GM18498 (cell line): ENCODE data around the gene SLC48A1.
A peak's percentile ranks its signal among the peaks of the same experiment; 100 is the strongest.
"Not testable (repeated sequence)": the region's sequence is repeated elsewhere in the genome, so short reads cannot be mapped to it uniquely, and the experiment has no call there.

Experiments used
- ATAC-seq: cut with Tn5 transposase; IDR thresholded peaks from one replicate; pipeline ENCODE4 v1.9.1; 2021; ENCODE audit warnings: mild to moderate bottlenecking, moderate library complexity; ENCODE audit not compliant: unreplicated experiment

SLC48A1 gene

DNA sequence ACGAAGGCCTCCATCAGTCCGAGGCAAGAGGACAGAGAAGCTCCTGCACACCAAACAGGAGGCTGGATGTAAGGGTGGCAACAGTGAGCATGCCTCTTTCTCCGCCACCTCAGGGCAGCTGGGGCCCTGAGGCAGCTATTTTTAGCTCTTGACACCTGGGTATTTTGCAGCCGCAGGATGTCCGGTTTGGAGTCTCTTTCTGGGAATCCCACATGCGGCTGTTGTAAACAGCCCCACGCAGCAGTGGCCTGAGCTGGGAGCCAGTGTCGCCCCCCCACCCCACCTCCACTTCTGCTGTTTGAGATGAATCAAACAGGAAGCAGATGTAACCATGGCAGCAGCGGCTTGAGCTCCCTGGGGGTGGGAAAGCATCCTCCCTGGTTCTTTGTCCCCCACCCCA, 35.0 kb downstream of the SLC48A1 start:
- peak; percentile 38 for ATAC-seq

DNA sequence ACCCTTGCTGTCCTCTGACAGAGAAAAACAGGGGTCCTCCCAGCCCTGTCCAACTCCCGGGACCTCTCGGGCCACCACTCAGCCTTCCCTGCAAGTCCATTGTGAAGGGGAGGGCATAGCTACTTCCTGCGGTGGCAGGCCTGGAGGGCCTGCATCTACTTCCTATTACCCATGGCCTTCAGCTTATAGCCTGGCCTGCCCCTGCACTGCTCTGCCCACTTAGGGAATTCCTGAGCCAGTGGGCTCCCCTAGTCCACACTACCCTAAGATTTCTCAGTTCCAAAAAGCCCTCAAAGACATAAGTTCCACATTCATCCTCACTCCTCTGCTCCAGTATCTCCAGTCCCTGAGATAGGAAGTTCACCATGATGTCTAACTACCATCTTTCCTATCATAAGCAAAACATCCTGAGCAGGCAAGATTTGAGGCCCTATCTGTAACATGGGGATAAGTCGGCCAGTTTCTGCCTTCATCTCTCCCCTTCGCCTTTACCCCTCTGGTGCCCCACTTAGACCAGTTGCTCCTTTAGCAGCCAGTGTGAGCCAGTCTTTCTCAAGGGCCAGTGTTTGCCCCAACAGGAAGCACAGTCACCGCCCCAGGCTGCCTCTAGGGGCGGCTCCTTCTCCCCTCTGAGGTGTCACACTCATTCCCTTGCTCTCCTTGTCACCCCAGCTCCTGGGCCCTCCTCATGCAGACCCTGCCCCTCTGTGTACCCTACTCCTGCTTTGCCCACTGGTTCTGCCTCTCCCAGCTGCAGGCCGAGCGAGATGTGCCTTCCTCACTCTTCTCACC, 35.7 kb downstream of the SLC48A1 start:
- no peak for ATAC-seq

DNA sequence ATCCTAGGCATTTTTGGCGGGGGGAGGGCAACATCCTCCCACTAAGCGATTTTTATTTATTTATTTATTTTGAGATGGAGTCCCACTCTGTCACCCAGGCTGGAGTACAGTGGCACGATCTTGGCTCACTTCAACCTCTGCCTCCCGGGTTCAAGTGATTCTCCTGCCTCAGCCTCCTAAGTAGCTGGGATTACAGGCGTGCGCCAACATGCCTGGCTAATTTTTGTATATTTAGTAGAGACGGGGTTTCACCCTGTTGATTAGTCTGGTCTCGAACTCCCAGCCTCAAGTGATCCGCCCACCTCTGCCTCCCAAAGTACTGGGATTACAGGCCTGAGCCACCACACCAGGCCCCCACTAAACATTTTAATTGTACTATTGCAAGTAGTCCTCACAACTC, 36.5 kb downstream of the SLC48A1 start:
- not testable (repeated sequence) for ATAC-seq

DNA sequence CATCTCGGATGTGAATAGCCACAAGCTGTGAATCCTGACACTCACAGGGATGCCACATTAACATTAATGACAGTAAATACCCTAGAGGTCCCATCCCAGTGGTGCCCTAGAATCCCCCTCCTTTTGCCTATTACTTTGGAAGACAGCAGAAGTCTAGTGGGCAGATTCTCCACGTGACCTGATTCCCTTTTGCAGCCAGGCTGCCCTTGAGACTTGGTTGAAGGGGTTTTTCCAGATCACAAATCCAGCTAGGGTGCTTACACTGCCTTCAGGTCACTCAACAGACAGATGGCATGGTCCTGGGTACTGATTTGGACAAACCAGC, 38.0 kb downstream of the SLC48A1 start:
- no peak for ATAC-seq

DNA sequence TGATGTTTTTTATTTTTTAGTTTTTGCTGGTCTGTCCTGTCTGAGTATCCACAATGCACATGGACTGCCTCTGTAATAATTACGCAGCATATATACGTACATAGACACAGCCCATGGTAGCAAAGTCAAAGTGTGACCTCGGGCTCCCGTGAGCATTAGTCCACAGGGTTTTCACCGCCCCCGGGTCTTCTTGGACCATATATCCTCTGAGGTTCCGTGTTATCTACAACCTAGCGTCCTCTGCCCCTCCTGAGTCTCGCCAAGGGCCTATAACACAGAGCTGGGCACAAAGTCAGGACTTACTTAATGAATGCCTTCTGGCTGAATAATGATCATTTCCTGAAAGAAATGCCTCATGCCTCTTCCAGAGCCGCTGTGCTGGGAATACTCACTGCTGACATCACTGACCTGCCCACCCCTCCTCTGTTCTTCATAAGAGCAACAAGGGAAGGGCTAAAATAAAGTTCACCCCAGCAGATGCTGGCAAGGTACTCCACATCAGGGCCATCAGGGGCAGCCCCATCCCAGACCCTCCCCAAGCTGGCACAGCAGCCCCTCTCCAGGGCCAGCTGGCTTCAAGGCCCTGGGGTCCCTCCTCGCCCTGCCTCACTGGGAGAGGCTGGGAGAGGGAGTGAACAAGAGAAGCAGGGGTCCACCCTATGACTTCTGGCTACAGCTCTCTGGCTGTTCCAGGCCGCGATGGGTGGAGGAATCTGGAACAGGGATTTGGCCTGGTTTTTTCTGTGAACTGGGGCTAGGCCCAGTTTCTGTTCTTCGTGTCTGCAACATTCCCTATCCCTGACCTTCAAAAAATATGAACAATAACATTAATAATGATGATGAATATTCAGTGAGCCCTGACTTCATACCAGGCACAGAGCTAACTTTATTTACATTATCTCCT, 38.8 kb downstream of the SLC48A1 start:
- ATAC-seq = no peak

DNA sequence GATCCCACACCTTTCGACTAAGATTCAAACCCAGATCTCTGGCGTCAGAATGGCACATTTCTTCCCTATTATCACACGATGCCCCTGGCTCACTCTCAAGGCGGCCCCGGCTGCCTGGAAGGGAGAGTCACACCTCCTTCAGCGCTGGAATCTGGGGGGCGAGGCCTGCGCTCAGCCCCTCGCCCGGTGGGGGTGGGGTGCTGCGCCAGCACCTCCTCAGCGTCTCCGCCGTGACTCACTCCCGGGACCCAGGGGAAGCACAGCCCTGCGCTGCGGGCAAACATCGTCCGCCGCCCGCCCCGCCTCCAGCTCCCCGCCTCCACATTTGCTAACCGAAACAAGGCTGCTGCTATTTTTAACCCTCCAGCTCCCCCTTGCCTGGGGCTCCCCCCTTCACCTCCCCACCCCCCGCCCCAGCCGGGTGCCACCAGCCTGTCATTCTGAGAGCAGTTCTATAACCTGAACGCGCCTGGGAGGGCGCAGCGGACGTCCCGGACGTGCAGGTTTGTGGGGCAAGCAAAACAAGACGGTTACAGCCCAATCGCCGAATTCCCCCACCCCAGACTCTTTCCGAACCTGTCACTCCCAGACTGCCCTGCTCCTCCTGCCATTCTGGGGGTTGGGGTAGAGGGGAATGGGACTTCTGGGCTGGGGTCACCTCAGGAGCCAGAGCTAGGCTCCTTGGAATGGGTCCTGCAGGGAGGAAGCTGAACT, 39.9 kb downstream of the SLC48A1 start:
- peak; percentile 69 for ATAC-seq

DNA sequence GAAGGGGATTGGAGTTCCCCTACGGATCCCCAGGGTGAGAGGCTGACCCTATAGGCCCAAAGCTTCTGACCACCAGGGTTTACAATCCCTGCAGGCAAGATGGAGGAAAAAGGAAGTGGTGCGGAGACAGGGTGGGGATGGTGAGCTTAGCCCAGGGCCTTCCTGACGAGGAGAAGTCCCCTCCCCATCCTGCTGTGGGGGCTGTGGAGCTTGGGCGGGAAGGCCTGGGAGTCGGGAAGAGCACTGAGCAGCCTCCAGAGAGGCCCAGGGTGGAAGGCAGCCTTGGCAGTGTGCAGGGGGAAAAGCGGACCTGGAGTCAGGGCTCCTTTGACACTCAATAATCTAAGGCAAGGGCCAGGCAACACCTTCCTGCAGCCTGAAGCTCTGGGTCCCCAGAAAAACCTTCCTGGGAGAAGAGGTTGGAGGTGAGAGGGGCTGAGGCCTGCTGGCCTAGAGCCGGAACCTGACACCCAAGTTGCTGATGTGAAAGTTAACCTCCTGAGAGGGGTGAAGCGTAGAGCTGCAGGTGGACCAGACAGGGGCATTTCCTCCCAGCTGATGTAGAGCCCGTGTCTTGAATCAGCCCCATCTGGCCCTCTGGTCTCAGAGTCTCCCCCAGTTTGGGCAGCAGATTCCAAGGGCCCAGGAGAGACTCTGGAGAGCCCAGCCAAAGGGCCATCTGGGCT, 40.6 kb downstream of the SLC48A1 start:
- ATAC-seq = peak; percentile 41

DNA sequence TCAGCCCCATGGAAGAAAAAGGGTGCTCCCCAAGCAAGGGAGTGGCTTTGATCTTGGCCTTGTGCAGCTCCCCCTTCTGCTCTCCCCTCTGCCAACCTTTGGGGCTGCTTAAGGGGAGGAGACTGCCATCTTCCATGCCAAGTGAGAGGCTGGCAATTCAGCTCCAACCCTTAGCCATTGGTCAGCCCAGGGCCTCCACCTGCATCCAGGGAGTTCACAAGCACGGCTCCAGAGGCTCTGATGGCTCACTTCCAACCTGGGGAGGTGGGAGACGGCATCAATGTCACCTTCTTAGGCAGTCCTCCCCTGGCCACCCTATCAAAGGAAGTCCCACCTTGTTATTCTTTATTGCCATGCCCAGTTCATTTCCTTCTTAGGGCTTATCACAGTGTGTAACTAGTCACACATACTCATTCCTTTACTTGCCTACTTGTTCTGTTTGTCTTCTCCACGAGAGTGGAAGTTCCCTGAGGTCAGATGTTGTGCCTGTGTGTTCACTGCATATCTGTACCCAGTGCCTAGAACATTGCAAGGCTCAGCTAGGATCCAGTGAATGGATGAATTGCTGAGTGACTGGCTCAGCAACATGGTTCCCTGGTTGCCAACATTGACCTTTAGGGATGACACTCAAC, 41.6 kb downstream of the SLC48A1 start:
- no peak for ATAC-seq

DNA sequence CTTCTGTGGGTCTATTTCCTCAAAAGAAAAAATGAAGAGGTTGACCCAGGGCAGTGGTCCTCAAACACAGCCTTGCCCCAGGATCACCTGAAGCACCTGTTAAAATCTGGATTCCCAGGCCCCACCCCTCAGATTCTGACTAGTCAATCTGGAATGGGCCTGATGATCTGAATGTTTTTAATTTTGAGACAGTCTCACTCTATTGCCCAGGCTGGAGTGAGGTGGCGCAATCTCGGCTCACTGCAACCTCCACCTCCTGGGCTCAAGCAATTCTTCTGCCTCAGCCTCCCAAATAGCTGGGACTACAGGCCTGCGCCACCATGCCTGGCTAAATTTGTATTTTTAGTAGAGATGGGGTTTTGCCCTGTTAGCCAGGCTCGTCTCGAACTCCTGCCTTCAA, 42.4 kb downstream of the SLC48A1 start:
- ATAC-seq = not testable (repeated sequence)

DNA sequence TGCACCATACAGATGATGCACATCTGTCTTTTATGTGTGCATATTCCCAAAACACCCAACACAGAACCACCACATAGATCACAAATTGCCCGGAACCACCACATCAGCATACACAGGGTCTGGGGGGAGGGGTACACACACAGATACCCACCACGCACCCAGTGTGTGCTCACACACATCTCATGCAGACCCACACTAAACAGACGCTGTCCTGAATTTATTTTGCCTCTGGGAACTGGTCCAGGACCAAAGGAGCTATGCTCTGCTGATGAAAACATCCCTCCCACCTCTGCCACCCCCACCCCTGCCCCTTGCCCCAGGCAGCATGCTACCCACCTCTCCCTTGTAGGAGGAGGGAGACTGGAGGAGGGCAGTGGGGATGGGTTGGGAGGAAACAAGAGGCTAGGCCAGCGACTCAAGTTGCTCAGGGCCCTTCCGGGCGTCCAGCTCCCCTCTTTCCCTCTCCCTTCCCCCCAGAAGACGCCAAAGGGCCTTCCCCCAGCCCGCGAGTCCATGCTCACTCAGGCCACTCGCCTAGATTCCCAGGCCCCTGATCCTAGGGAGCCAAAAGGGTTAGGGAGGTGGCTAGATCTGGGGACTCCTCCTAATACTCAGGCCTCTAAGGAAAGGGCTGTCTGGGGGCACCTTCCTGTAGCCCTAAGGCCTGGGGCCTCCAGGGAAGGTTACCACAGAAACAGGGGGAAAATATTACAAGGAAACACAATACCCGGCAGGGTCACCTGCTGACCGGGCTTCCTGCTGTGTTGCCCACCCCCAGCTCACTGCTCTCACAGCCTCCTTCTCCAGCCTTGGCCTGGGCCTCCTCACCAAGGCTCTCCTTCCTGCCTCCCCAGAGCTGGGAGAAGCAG, 43.6 kb downstream of the SLC48A1 start:
- no peak for ATAC-seq

DNA sequence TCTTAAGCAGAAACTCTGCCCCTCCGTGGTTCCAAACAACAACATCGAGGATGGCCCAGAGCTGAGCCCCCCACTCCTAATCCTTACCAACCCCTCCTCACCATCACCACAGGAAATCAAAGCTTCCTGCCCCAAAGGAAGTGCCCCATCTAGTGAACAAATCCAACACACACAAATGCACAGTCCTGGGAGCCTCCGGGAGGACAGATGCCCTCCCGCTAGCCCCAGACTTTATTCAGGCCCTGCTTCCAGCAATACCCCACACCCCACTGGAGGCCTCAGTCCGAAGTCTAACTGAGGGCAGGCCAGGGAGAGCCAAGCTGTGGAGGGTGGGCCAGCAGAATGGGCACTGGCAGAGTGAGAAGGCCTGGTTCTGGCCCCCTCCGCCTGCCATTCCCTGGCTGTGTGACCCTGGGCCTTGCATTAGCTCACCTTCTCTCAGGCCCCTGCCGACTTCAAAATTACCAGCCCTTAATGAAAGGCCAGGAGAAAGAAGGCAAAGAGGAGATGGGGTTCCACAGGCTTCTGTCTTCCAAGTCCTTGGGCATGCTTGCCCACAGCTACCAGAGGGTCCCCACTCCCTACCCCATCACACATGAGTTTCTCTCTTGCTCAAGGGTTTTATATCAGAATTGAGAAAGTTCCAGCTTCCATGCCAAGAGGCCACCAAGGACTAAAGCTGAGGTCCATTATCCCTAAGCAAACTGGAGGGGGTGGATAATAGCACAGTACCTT, 44.4 kb downstream of the SLC48A1 start:
- ATAC-seq = no peak

DNA sequence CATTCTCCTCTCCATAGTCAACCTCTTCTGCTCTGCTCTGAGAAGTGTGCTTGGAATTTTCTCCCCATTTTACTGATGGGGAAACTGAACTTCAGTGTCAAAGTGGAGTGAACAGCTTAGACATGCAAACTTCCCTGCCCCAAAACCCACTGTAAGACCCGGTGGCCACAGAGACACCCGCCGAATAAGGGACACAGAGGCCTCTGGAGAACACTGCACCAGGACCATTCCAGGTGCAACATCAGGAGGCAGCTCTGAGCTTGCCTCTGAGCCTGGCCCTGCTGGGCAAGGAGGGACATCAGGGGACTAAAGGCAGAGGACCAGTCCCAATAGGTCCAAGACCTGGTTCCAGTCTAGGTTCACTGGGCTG, 45.0 kb downstream of the SLC48A1 start:
- no peak for ATAC-seq

DNA sequence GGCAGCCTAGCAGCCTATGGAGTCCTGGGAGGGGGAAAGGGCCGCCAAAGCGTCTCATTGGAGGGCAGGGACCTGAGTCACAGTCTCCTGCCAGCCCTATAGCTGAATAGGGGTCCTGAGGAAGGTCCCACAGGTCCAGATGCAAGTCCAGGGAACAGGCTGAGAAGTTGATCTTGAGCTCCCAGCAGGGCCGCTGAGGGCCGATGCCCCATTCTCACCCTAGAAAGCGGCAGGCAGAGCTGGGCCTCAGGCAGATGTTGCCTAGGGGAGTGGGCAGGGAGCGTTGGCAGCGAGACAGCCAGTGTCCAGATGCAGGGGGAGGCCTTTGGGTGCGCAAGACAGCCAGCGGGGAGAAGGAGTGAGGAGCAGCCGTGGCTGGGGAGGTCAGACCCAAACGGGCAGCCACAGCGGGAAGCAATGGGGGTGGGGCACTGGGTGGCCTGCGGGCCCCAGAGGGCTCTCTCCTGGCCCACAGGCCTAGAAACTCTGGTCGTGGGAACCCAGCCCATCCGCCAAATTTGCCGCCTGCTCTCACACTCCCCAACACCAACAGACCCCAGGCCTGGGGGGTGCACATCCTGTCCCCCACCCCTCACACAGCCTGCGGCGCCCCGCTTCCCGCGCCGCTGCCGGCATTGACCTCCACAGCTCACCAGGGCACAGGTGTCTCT, 45.6 kb downstream of the SLC48A1 start:
- no peak for ATAC-seq

DNA sequence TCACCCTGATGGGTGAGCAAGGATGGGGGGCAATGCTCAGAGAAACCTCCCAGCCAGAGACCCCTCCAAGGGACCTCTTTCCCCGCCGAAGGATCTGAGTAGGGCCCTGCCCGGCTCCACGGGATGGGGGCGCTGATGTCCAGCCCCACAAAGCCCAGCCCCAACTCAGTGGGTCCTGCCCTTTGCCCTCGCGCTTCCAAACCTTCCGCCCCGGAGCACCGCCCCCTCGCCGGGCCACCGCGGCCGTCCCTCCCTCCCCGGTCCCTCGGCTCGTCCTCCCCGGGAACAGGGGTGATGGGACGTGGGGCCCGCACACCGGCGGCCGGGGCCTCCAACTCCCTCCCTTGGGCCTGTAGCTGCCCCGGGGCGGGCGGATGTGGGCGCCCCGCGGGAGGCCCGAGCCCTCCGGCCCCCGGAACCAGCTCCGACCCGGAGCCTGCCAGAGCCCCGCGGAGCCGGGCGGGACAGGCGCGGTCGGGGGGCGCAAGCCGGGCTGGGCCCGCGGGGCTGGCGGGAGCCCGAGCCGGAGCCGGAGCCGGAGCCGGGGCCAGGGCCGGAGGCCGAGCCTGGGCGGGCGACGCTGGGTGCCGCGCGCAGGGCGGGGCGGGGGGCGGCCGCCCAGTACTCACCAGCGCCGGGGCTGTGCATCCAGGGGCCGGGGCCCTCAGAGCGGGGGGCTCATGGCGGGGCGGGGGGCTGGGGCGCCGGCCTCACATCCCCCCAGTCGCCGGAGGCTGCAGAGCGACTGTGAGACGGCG, 46.3 kb downstream of the SLC48A1 start:
- ATAC-seq = peak; percentile 46

DNA sequence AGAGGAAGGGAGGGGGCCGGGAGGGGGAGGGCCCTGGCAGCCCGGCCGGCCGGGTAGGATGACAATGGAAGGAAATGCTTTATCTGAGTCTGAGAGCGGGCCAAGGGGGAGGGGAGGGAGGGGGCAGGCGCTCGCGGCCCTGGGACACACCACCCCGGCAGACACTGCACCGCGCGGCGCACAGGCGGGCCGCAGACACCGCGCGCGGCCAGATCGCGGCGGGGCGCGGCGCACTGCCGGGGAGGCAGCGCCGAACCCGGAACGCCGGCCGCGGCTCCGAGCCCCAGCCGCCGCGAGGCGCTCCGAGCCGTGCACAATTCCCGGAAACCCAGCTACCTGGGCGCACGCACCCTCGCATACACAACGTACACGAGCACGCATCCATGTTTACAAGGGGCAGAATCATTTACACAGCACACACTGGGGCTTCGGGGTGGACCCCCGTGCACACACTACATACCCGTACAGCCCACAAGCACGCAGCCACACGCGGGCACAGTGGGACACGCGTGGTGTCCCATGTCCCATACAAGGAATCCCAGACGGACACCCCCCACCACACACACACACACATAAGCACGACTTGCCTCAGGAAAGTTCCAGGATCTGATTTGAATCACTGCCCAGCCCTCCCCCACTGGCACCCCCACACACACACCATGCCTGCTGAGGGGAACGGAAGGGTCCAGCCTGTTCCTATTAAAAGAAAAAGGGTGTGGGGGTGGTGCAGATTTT, 47.0 kb downstream of the SLC48A1 start, which contains the start of gene HDAC7:
Gene HDAC7, minus strand, starts transcription at position 8 of the 735 bp plus-strand sequence. CDS start 118 bp downstream, outside the sequence.
- peak; percentile 50 for ATAC-seq

DNA sequence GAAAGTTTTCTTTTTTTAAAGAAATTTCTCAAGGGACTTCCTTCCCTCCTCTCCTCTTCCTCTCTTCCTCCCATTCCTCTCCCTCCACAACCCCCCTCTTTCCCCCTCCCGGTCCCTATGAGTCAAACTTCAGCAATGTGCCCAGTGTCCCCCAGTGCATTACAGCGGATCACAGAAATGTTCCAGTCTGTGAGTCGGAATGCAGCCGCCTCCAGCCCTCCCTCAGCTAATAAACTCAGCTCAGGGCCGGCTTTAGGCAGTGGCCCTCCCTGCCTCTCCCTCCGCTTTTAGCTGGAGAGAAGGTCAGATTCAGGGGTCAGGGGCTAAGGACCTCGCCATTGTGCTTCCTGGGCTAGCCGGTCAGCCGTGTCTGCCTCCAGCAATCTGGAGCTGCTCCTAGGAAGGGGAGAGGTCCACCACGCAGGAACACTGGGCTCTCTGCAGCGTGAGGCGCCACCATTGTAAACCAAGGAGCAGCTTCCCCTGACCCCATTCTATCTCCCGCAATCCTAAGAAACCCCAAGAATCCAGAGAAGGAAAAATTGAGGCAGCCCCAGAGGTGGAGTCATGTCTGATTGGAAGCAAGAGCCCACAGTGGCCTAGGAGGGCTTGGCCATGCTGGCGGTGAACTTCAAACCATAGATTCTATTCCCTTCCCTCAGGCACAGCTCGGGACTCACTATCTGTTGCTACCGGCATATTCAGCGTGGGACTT, 47.8 kb downstream of the SLC48A1 start:
- ATAC-seq = no peak
